Body of pancreas (tissue), 4 donors: Measurements from ENCODE around the gene MYBBP1A. TPM values are rescaled to one million over a fixed set of nuclear protein-coding genes. Genes with fewer than 3 reads are reported as not detected.

Experiments used
- ATAC-seq: fragments of 150-250 bp; one replicate; pipeline ENCODE4 v1.9.1; 2016
- DNase-seq, 4 donors: peaks; one replicate each; pipeline ENCODE4 v3.0.0-alpha.2; 2019
- H3K27ac ChIP-seq, 4 donors: fragments of 200-600 bp; sonication (generic); 1 replicate in 3 of 4; 2 replicates in 1 of 4; pipeline versions ENCODE4 v1.5.1 to v1.6.1; 2016 to 2019; ENCODE audit warnings: mild to moderate bottlenecking in 1 of 4, mixed read lengths in 1 of 4, moderate library complexity in 1 of 4
- H3K27me3 ChIP-seq, 2 donors: fragments of 200-600 bp; sonication (generic); one replicate each; pipeline ENCODE4 v1.6.0; 2016; ENCODE audit warnings: mild to moderate bottlenecking in 1 of 2
- H3K36me3 ChIP-seq, 2 donors: fragments of 200-600 bp; sonication (generic); replicated peaks in 1 of 2; 2 replicates each; pipeline ENCODE4 v1.5.1; 2016; ENCODE audit warnings: low read depth in 2 of 2; ENCODE audit not compliant: insufficient read depth in 1 of 2
- H3K4me1 ChIP-seq: fragments of 200-600 bp; sonication (generic); one replicate; pipeline ENCODE4 v1.6.0; 2016
- H3K4me3 ChIP-seq, 2 donors: fragments of 200-600 bp; sonication (generic); 1 replicate in 1 of 2; 2 replicates in 1 of 2; pipeline ENCODE4 v1.5.1; 2016 to 2019
- H3K9me3 ChIP-seq, 3 donors: fragments of 200-600 bp; sonication (generic); 1 replicate in 2 of 3; 2 replicates in 1 of 3; pipeline ENCODE4 v1.5.1; 2016
- CTCF ChIP-seq, 7 experiments: fragments of 450-650 bp in 4 of 7; fragments of 200-600 bp in 3 of 7; sonication (generic) in 3 of 7; IDR thresholded peaks; one replicate each; pipeline ENCODE4 v1.5.1; 2016 to 2019; ENCODE audit warnings: antibody characterized with exemption in 7 of 7
- POLR2A ChIP-seq, 3 donors: fragments of 450-650 bp; IDR thresholded peaks; one replicate each; pipeline ENCODE4 v1.6.1; 2016; ENCODE audit warnings: antibody characterized with exemption in 3 of 3, mild to moderate bottlenecking in 2 of 3
- WGBS, 2 donors: methylation state at CpG; one replicate each; pipeline ENCODE4 v1.1.5; 2017; 5-methylcytosine and 5-hydroxymethylcytosine counted together
- intact Hi-C: fragments of 100-400 bp; cut with DNase I; formaldehyde crosslinking; loops from one replicate; pipeline ENCODE4 v1.15.1; 2023
- total RNA-seq, 2 donors: library from RNA; depleted of rRNA; stranded (reverse); fragments of >200 nt; gene quantifications; one replicate each; pipeline ENCODE4 v1.1.0, GENCODE V29; 2016

Gene MYBBP1A
- total RNA-seq, 2 donors from 2014 or later: 37.9 to 105 TPM

- Histone ChIP-seq H3K27ac (no peak overlapping the region), H3K36me3 (peaks cover 12 to 38% of the 10 kb centered on the region in 2 donors), H3K4me3 (no peak overlapping the region), H3K9me3 (no peaks in the 10 kb centered on the region), H3K27me3 (no peaks in the 10 kb centered on the region), H3K4me1 (peaks cover 22% of the 10 kb centered on the region)
- no peak for TF ChIP-seq CTCF (IDR thresholded peaks at IDR 0.05)
- TF ChIP-seq POLR2A (IDR thresholded peaks at IDR 0.05): no peak
- WGBS, 2 donors: 89 to 92% methylated on average over 7 to 27 of the region's 27 CpGs
- peak in 1 of 4 donors; percentile 4 for DNase-seq
- intact Hi-C loops: no loop called here
- no peak for ATAC-seq
Measured at GRCh38 chr17:4551796-4552525, 3.2 kb downstream of the MYBBP1A start.

- 87 to 90% methylated on average over 8 of the region's 8 CpGs for WGBS, 2 donors
Measured at GRCh38 chr17:4551141-4551540, 4.0 kb downstream of the MYBBP1A start.

DNA sequence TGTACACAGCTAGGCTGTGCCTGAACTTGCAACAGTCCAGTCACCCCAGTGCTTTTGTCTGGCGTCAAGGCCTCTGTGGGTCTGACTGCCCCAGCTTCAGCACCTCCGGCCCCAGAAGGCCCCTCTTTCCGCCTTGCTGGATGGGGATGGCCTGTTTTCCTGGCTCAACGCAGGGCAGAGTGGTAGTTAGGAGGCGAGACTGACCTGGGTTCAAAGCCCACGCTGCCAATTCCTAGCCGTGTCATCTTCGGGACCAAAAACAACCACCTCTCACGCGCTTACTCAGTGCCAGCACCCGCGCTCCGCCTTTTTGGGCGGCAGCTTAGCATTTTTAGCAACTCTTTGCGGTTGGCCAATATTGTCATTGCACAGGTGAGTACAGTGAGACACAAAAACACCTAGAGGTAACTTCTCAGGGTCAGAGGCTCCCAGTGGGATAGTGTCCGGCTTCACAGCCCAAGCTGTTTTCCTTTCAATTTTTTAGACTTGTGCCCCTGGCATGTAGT lies 4.6 kb downstream of the MYBBP1A start:
- peaks cover 12 to 39% of the 10 kb centered on the region in 2 donors for H3K36me3 ChIP-seq
- TF ChIP-seq CTCF (IDR thresholded peaks at IDR 0.05) (no peak), POLR2A (IDR thresholded peaks at IDR 0.05) (no peak)
- intact Hi-C loops: no loop called here
- no peak overlapping the region for H3K4me3 ChIP-seq
- H3K27me3 ChIP-seq: no peaks in the 10 kb centered on the region
- H3K4me1 ChIP-seq: peaks cover 15% of the 10 kb centered on the region
- H3K27ac ChIP-seq: no peak overlapping the region
- ATAC-seq: no peak
- no peaks in the 10 kb centered on the region for H3K9me3 ChIP-seq
- DNase-seq: peak in 1 of 4 donors; percentile 3
- WGBS, 2 donors: 92% methylated on average over 5 to 16 of the region's 16 CpGs

More at GRCh38 chr17:4551141-4551540, 4.0 kb downstream of the MYBBP1A start:
- Histone ChIP-seq H3K27me3 (no peaks in the 10 kb centered on the region), H3K4me1 (peaks cover 21% of the 10 kb centered on the region), H3K36me3 (peaks cover 12 to 39% of the 10 kb centered on the region in 2 donors), H3K27ac (no peak overlapping the region), H3K9me3 (no peaks in the 10 kb centered on the region), H3K4me3 (no peak overlapping the region)
- DNase-seq (peak in 1 of 4 donors; percentile 4), ATAC-seq (no peak)
- intact Hi-C loops: no loop called here
- no peak for TF ChIP-seq CTCF (IDR thresholded peaks at IDR 0.05)
- TF ChIP-seq POLR2A (IDR thresholded peaks at IDR 0.05): no peak

DNA sequence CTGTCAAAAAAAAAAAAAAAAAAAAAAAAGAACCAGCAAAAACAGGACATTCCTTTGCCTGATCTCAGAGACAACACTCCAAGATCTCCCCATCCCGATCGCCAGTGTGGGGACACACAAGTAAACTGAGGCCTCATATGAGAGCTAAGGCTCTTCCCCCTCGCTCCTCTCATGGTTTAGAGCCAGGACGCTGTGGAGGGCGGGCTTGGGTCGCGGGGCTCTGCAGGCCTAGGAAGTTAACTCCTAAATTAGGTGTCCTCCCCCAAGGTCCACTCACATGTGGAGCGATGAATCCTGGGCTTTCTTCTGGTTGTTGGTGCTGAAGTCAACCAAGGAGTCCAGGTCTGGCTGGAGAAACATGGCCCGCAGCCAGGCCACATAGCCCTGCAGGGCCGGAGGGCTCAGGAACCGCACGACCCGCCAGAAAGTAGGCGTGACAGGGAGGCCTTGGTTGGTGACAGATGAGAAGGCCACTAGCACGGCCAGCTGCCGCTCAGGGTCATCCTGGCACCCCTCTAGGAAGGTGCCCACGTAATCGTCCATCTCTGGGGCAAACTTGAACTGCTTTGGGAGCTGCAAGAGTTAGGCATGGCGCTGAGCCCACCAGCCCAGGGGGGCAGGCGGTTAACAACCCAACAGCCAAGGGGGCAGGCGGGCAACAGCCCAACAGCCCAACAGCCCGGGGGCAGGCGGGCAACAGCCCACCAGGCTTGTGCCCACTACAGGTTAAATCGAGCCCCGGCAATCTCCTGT lies 5.2 kb downstream of the MYBBP1A start:
- TF ChIP-seq CTCF (IDR thresholded peaks at IDR 0.05): no peak
- no peak for TF ChIP-seq POLR2A (IDR thresholded peaks at IDR 0.05)
- H3K27ac ChIP-seq: no peak overlapping the region
- ATAC-seq (no peak), DNase-seq (no peak)
- WGBS, 2 donors: 82 to 84% methylated on average over 20 to 25 of the region's 25 CpGs
- intact Hi-C loops: no loop called here
- no peak overlapping the region for H3K4me3 ChIP-seq
- no peaks in the 10 kb centered on the region for H3K9me3 ChIP-seq
- H3K4me1 ChIP-seq: peaks cover 14% of the 10 kb centered on the region
- peaks cover 12 to 39% of the 10 kb centered on the region in 2 donors for H3K36me3 ChIP-seq
- H3K27me3 ChIP-seq: no peaks in the 10 kb centered on the region
